GM21717 (cell line): Measurements from ENCODE around the gene SLC7A8.

Experiments
- ATAC-seq: cut with Tn5 transposase; IDR thresholded peaks from one replicate; pipeline ENCODE4 v1.9.1; 2021; ENCODE audit warnings: mild to moderate bottlenecking, moderate library complexity; ENCODE audit not compliant: unreplicated experiment

Gene SLC7A8

GRCh38 chr14:23159532-23159931 lies 23.9 kb downstream of the SLC7A8 start:
- no peak for ATAC-seq

GRCh38 chr14:23158779-23159178 lies 24.7 kb downstream of the SLC7A8 start:
- ATAC-seq: no peak

GRCh38 chr14:23154964-23155587 lies 28.4 kb downstream of the SLC7A8 start:
- ATAC-seq: no peak

- no peak for ATAC-seq
These were observed 29.3 kb downstream of the SLC7A8 start for GRCh38 chr14:23153851-23154796.

- ATAC-seq: no peak
These were observed 32.1 kb downstream of the SLC7A8 start for GRCh38 chr14:23151342-23151741.

- no peak for ATAC-seq
These were observed 33.7 kb downstream of the SLC7A8 start for GRCh38 chr14:23149745-23150144.

- ATAC-seq: no peak
These were observed 34.7 kb downstream of the SLC7A8 start for GRCh38 chr14:23148591-23149249.

- no peak for ATAC-seq
These were observed 35.8 kb downstream of the SLC7A8 start for GRCh38 chr14:23147676-23148075.

GRCh38 chr14:23146980-23147379 lies 36.5 kb downstream of the SLC7A8 start:
- ATAC-seq: no peak

- ATAC-seq: no peak
These were observed 37.0 kb downstream of the SLC7A8 start for GRCh38 chr14:23146351-23146910.

- no peak for ATAC-seq
These were observed 37.6 kb downstream of the SLC7A8 start for GRCh38 chr14:23145794-23146350.

- no peak for ATAC-seq
These were observed 39.5 kb downstream of the SLC7A8 start for GRCh38 chr14:23143911-23144310.

- no peak for ATAC-seq
These were observed 40.6 kb downstream of the SLC7A8 start for GRCh38 chr14:23142826-23143225.

- no peak for ATAC-seq
These were observed 41.6 kb downstream of the SLC7A8 start for GRCh38 chr14:23141706-23142444.

- no peak for ATAC-seq
These were observed 43.1 kb downstream of the SLC7A8 start for GRCh38 chr14:23140371-23140770.

- no peak for ATAC-seq
These were observed 43.6 kb downstream of the SLC7A8 start for GRCh38 chr14:23139874-23140273.

GRCh38 chr14:23137813-23138535 lies 45.5 kb downstream of the SLC7A8 start:
- ATAC-seq: no peak

- no peak for ATAC-seq
These were observed 46.2 kb downstream of the SLC7A8 start for GRCh38 chr14:23137192-23137812.

GRCh38 chr14:23136566-23137133 lies 46.8 kb downstream of the SLC7A8 start:
- no peak for ATAC-seq
